ENCODE data around the gene ASIC2.

Gene ASIC2

GRCh38 chr17:33287096-33287725, 5.9 kb downstream of the ASIC2 start:
- no peak for DNase-seq (ENCODE audit: low spot score)

- no peak for DNase-seq (ENCODE audit: low spot score)
Observed at GRCh38 chr17:33285413-33285812, 7.7 kb downstream of the ASIC2 start.

DNA sequence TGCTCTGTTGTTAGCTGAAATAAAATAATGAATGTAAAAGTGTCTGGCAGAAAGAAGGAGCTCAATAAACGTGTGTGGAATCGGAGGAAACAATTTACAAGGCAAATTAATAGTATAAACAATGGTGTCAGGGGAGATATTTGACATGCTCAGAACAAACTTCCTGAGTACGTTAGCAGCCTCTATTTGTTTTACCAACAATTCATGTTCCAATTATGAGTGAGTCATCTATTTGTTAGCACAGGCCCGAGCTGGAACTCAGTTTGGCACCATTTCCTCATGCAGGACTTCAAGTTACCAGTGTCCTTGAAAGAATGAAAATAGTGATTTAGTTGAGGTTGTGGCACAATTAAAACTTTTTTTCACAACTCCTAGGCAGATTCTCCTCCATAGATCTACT, 9.1 kb downstream of the ASIC2 start:
- DNase-seq (ENCODE audit: low spot score): no peak

DNA sequence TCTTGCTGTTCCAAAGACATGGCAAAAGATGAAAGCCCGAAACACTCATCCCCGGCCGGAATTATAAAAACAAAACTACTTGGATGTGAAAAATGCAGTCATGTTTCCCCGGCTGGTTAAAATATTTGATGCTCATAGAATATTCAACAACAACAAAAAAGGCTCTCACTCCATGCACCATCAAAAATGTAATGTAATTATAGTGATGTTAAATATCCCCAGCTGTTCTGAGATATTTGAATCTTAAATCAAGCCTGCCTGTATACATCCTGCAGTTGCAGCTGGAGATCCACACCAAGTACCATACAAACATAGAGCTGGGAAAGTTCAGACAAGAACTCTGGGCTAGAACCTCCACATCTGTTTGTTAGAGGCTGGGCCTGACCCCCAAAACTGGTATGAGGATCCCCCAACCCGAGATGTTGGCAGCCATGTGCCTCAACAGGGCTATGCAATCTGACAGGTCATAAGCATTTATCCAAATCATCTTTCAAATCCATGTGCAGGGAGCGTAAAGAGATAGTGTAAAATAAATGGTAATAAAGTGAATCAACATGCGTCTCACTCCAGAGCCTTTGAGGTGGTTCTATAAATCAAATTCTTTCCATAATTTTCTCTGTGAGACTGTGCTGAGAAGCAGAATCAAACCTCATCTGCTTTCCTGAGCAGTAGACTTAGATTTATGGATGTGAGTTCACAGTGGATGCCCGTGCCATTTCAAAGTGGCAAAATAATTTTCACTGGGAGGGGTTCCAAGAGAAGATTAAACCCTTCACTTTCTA, 12.7 kb downstream of the ASIC2 start:
- no peak for DNase-seq (ENCODE audit: low spot score)

DNA sequence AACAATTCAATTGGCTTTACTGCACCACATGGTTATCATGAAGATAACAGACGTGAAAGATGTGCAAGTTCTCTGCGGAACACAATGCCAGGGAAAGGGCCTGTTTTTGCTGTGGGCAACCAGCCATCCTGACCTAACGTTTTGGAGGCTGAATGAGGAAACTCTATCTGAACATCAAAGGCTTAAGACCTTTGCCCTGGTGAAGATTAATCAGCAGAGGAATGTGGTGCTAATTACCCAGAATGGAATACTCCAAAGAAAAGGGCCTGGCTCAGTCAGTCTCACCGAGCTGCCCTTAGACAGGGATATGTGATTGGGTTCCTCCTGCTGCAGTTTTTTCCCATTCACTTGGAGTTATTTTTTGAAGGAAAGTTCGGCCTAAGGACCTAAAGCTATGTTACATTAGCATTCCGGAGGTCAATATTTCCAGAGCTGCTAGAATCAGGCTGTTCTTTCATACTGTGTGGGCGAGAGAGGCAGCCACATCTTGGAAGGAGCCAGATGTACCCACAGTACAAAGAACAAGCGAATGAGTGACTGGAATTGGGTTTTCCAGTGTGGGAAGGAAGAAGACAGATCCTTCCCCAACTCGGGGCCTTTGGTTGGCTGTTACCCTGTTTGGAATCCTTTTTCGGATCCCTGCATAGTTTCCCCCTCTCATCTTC, 15.5 kb downstream of the ASIC2 start:
- DNase-seq (ENCODE audit: low spot score): no peak

DNA sequence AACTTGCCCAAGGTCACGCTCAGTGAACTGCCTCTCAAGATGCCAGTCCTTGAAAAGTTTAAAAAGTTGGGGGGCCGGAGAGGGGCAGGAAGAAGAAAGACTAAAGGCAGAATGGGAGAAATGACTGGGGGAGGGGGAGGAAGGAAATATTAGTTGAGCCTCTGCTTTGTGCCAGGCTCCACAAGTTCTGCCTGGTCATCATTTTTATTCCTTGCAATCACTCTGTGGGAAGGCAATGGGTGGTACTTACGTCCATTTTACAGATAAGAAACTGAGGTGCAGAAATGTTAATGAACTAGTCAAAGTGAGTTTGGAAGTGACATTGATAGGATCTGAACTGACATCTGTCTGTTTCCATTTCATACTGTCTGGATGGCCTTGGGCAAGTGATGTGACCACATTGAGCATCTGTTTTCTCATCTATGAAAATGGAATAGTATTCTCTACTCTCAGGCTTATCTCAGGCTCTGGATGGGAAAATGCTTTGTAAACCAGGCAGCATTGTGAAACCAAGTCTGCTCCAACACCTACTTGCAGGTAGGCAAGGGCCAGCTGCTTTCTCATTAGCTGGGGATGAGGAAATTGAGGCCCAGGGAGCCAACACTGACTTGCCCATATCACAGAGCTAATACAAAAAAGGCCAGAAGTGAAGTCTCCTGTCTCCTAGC, 19.2 kb downstream of the ASIC2 start:
- no peak for DNase-seq (ENCODE audit: low spot score)

DNA sequence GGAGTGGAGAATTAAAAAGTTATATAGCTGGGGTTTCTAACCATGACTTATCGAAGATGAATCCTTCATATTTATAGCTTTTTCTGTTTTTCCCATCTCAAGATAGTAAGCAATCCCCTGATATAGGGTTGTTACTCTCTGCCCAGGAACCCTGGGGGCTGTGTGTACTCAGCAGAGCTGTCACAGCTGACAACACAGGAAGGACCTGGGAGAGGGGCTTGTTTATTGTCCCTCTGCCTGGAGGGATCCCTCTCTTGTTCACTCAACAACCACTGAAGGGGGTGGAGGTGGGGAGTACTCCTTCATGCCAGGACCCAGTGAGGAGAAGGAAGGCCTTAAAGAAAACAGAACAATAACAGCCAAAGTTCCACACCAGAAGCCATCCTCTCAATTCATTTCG, 19.8 kb downstream of the ASIC2 start:
- DNase-seq (ENCODE audit: low spot score): no peak

DNA sequence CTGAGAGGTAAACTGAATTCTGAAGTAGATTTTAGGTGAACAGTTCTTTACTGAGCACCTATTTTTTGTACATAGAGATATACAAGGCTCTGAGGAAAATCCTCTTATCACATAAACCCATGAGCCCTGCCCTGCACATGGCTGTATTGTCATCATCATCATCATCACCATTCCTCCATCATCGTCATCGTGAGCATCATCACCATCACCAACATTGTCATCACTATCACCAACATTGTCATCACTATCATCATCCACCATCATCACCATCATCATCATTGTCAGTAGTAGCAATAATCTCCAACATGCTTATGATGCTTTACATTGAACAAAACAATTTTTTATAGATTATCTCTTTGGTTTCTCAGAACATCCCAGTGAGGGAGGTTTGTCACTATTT, 20.7 kb downstream of the ASIC2 start:
- DNase-seq (ENCODE audit: low spot score): no peak

DNA sequence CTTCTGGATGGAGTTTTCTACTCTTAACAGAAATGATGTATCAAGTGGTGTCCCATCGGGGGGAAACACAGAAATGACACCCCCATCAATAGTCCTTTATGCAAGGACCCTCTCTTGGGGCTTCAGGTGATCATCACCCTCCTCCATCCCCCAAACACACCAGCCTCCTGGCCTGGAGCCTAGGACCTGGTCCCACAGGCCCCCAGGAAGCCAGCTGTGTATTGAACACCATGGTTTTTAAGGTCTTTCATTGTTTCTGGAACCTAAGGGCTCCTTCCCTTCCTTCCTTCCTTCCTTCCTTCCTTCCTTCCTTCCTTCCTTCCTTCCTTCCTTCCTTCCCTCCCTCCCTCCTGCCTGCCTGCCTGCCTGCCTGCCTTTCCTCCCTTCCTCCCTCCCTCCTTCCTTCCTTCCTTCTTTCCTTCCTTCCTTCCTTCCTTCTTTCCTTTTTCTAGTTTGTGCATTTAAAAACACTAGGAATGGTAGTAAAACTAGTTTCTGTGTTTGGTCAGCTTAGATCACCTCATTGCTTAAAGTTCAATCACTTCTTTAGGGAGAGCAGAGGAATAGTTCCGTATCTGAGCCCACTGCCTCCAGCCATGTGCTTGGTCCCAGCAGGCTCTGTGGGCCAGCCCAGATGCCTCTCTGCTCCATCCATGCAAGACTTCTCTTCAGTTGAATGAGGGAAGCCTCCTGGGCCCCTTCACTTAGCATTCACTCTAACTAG, 23.6 kb downstream of the ASIC2 start:
- DNase-seq (ENCODE audit: low spot score): no peak

- DNase-seq (ENCODE audit: low spot score): no peak
Observed at GRCh38 chr17:33267851-33268548, 25.1 kb downstream of the ASIC2 start.

GRCh38 chr17:33267271-33267790, 25.8 kb downstream of the ASIC2 start:
- DNase-seq (ENCODE audit: low spot score): no peak

- DNase-seq (ENCODE audit: low spot score): no peak
Observed at GRCh38 chr17:33266611-33267010, 26.5 kb downstream of the ASIC2 start.

DNA sequence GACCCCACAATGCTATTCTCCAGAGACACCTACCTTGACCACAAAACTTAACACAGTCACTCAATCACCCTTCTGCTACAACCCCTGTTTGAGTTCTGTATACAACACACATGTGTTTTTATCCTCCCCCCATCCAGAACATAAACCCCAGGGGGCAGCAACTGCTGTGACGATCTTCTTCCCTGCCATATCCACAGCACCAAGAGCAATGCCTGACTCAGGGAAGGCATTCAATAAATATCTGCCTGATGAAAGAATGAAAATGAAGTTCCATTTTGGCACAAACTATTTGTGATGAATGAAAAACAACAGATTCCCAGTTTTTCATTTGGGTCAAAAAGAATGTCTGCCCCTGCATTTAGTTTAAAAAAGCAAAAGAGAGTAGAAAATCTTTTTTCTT, 27.0 kb downstream of the ASIC2 start:
- DNase-seq (ENCODE audit: low spot score): no peak

GRCh38 chr17:33263396-33263795, 29.7 kb downstream of the ASIC2 start:
- no peak for DNase-seq (ENCODE audit: low spot score)

- DNase-seq (ENCODE audit: low spot score): no peak
Observed at GRCh38 chr17:33262266-33263123, 30.6 kb downstream of the ASIC2 start.

GRCh38 chr17:33261820-33262219, 31.3 kb downstream of the ASIC2 start:
- no peak for DNase-seq (ENCODE audit: low spot score)

DNA sequence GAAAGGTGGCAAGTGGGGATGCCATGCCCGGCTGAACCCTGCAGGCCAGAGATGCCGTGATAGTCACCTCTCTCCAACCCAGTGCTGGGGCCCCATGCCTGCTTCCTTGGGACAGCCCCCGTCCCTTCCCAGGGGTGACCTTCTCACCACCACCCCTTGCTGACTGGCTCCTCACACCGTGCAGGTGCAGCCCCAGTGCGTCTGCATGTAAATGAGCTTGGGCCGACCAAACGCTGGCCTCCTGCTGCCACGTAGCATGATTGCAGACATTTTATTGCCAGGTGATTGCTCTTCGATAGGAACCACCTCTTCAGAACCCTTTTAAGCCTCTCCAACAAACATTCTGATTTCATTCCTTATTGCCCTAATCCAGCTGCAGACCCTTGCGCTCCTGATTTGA, 32.5 kb downstream of the ASIC2 start:
- peak; percentile 19 for DNase-seq (ENCODE audit: low spot score)

GRCh38 chr17:33258296-33258695, 34.8 kb downstream of the ASIC2 start:
- DNase-seq (ENCODE audit: low spot score): no peak

DNA sequence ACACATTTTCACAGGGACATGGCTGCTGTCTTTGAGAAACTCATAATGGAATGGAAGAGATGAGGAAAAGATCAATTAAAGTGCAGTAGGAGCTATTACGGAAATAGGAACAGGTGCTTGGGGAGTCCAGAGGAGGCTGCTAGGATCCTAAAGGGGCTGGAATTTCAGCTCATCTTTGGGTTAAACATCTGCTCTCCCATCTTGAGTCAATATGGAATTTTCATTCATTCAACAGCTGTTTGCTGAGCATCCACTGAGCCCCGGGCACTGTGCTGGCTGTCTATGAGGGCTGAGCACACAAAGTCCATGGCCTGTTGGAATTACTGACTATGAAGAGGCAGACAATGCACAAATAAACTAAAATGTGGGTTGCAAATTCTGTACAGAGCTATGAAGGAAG, 47.9 kb downstream of the ASIC2 start:
- DNase-seq (ENCODE audit: low spot score): no peak

GRCh38 chr17:33243732-33244131, 49.4 kb downstream of the ASIC2 start:
- DNase-seq (ENCODE audit: low spot score): no peak
